Measurements from ENCODE around the gene NDUFB10. TPM values are rescaled to one million over a fixed set of nuclear protein-coding genes. Genes with fewer than 3 reads are reported as not detected.
A peak's percentile ranks its signal among the peaks of the same experiment; 100 is the strongest.

The NDUFB10 gene
- total and polyA plus RNA-seq, 9 donors: 95.4 to 162 (median 132) TPM

DNA sequence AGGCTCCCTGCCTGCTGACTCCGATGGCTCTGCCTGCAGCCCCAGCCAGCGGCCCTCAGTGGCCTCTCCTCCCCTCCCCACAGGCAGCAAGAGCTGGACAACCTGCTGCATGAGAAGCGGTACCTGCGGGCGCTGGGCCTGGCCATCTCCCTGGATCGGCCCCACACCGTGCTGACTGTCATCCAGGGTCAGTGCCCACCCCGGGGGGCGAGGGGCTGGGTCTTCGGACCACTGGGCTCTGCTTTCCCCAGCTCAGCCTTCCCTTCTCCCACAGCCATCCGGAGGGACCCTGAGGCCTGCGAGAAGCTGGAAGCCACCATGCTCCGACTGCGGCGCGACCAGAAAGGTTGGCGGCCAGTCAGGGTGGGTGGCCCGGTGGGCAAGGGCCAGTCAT, 18.5 kb downstream of the NDUFB10 start:
- no peak for DNase-seq
- no peak overlapping the region for H3K27ac ChIP-seq (ENCODE audit: low read length)
- no peaks in the 10 kb centered on the region for H3K9me3 ChIP-seq (replicated peaks; ENCODE audit: control insufficient read depth, low read depth, low read length)
- peaks cover 43% of the 10 kb centered on the region for H3K4me1 ChIP-seq (ENCODE audit: control insufficient read depth, insufficient read depth, low read length)
- peaks cover 50% of the 10 kb centered on the region for H3K36me3 ChIP-seq (ENCODE audit: control insufficient read depth, insufficient read depth, low read length)
- H3K4me3 ChIP-seq (ENCODE audit: low read length): no peak overlapping the region
- WGBS (ENCODE audit: insufficient coverage): 94% methylated on average over 16 of the region's 18 CpGs
- peaks cover 56% of the 10 kb centered on the region for H3K27me3 ChIP-seq (ENCODE audit: control insufficient read depth, insufficient read depth, low read length)

GRCh38 chr16:1978476-1979120, 19.3 kb downstream of the NDUFB10 start:
- DNase-seq: no peak
- Histone ChIP-seq H3K36me3 (ENCODE audit: control insufficient read depth, insufficient read depth, low read length) (peaks cover 50% of the 10 kb centered on the region), H3K4me3 (ENCODE audit: low read length) (no peak overlapping the region), H3K4me1 (ENCODE audit: control insufficient read depth, insufficient read depth, low read length) (peaks cover 45% of the 10 kb centered on the region), H3K27me3 (ENCODE audit: control insufficient read depth, insufficient read depth, low read length) (peaks cover 60% of the 10 kb centered on the region), H3K27ac (ENCODE audit: low read length) (no peak overlapping the region), H3K9me3 (replicated peaks; ENCODE audit: control insufficient read depth, low read depth, low read length) (no peaks in the 10 kb centered on the region)
- WGBS (ENCODE audit: insufficient coverage): 68% methylated on average over 36 of the region's 37 CpGs

DNA sequence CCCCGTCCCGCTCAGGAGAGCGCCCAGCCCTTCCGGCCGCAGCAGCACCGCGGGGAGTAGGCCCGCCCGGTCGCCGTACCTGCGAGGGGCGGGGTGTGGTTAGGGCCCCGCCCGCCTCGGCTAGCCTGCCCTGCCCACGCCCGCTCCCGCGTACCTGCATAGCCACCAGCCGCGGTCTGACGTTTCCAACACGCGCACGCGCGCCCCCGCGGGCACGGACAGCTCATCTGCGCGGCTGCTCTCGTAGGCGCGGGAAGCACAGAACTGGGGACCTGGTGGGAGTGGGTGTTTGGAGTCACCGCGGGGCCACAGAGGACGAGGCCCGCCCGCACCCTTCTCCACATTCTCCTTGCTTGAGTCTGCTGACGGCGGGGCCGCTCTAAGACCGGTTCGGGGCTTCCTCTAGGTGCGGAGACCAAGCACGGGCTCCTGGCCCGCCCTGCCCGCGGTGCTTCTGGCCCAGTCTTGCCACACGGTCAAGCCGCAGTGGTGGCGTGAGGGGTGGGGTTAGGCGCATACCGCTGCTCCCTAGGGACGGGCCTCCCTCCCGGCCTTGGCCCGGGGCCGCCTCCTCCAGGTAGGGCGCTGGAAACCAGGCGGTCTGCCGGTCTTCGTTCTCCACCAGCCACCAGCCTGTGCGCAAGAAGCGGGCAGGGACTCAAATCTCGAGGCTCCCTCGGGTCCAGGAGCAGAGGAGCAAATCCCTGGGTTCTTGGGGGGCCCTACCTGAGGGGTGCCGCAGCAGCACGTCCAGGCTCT, 20.1 kb downstream of the NDUFB10 start:
- H3K4me1 ChIP-seq (ENCODE audit: control insufficient read depth, insufficient read depth, low read length): peaks cover 46% of the 10 kb centered on the region
- H3K4me3 ChIP-seq (ENCODE audit: low read length): no peak overlapping the region
- 15% methylated on average over 46 of the region's 70 CpGs for WGBS (ENCODE audit: insufficient coverage)
- no peak overlapping the region for H3K27ac ChIP-seq (ENCODE audit: low read length)
- peaks cover 45% of the 10 kb centered on the region for H3K36me3 ChIP-seq (ENCODE audit: control insufficient read depth, insufficient read depth, low read length)
- H3K9me3 ChIP-seq (replicated peaks; ENCODE audit: control insufficient read depth, low read depth, low read length): no peaks in the 10 kb centered on the region
- DNase-seq: no peak
- H3K27me3 ChIP-seq (ENCODE audit: control insufficient read depth, insufficient read depth, low read length): peaks cover 60% of the 10 kb centered on the region

DNA sequence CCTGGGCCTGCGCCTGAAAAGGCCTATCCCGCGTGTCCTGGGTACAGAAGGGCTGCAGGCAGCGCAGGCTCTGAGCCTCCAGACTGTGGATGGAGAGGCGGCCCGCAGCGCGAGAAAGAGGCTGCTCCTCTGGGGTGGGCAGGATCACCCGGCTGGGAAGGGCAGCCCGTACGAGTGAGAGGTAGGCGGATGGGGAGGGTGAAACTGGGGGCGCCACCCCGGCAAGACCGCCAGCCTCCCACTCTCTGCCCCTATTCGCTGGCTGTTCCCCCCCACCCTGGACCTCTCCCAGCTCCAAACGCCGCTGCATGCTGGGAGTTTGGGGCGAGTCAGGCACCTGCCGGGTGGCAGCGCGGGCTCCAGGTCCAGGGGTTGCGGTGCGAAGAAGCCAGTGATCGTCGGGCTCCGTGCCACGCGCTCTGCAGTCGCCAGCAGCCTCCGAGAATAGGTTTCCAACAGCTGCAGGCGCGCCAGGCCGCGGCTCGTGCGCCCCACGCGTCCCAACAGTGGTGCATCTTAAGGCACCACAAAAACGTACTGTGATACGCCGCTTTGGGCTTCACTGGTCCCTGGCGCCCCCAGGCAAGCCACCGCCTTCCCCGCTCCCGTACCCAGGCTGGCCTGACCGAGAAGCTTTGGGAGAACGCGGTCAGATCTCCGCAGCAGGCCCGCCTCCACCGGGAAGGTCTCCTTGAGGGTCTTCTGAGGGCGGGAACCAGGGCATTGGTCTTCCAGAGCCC, 20.9 kb downstream of the NDUFB10 start:
- H3K36me3 ChIP-seq (ENCODE audit: control insufficient read depth, insufficient read depth, low read length): peaks cover 41% of the 10 kb centered on the region
- no peak overlapping the region for H3K27ac ChIP-seq (ENCODE audit: low read length)
- WGBS (ENCODE audit: insufficient coverage): 4% methylated on average over 47 of the region's 53 CpGs
- peaks cover 60% of the 10 kb centered on the region for H3K27me3 ChIP-seq (ENCODE audit: control insufficient read depth, insufficient read depth, low read length)
- peaks cover 54% of the 10 kb centered on the region for H3K4me1 ChIP-seq (ENCODE audit: control insufficient read depth, insufficient read depth, low read length)
- H3K4me3 ChIP-seq (ENCODE audit: low read length): no peak overlapping the region
- H3K9me3 ChIP-seq (replicated peaks; ENCODE audit: control insufficient read depth, low read depth, low read length): no peaks in the 10 kb centered on the region
- peak; percentile 56 for DNase-seq

GRCh38 chr16:1980770-1981087, 21.4 kb downstream of the NDUFB10 start:
- no peak for DNase-seq
- H3K36me3 ChIP-seq (ENCODE audit: control insufficient read depth, insufficient read depth, low read length): peaks cover 41% of the 10 kb centered on the region
- H3K9me3 ChIP-seq (replicated peaks; ENCODE audit: control insufficient read depth, low read depth, low read length): no peaks in the 10 kb centered on the region
- no peak overlapping the region for H3K4me3 ChIP-seq (ENCODE audit: low read length)
- no peak overlapping the region for H3K27ac ChIP-seq (ENCODE audit: low read length)
- H3K27me3 ChIP-seq (ENCODE audit: control insufficient read depth, insufficient read depth, low read length): peaks cover 60% of the 10 kb centered on the region
- H3K4me1 ChIP-seq (ENCODE audit: control insufficient read depth, insufficient read depth, low read length): peaks cover 56% of the 10 kb centered on the region
- 21% methylated on average over 16 of the region's 16 CpGs for WGBS (ENCODE audit: insufficient coverage)

DNA sequence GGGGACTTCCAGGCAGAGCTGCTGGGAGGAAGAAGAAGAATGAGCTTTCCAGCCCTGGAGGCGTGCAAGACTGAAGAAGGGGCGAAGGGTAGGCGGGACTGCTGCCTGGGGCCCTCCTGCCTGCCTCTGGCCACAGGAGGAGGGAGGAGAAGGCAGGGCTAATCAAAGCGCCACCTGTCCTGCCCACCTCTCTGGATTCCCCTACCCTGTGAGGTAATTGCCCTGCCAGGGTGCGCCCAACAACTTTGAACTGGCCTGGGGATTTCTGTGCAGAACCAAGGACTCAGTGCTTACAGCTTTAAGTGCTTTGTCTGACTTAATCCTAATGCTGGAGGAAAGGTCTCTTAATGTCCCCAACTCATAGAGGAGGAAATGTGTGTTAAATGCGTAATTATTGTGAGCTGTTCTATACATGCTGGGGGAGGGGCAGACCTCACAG, 22.1 kb downstream of the NDUFB10 start, which contains the start of gene NOXO1:
Gene NOXO1, minus strand, starts transcription at position 72 of the 439 bp plus-strand sequence. CDS start 290 bp downstream, outside the sequence.
- no peak for DNase-seq
- Histone ChIP-seq H3K27me3 (ENCODE audit: control insufficient read depth, insufficient read depth, low read length) (peaks cover 60% of the 10 kb centered on the region), H3K4me1 (ENCODE audit: control insufficient read depth, insufficient read depth, low read length) (peaks cover 56% of the 10 kb centered on the region), H3K27ac (ENCODE audit: low read length) (peak within 1 kb of the TSS; percentile 47), H3K4me3 (ENCODE audit: low read length) (no peak within 1 kb of the TSS), H3K9me3 (replicated peaks; ENCODE audit: control insufficient read depth, low read depth, low read length) (no peaks in the 10 kb centered on the region), H3K36me3 (ENCODE audit: control insufficient read depth, insufficient read depth, low read length) (peaks cover 41% of the 10 kb centered on the region)
- 22% methylated on average over 5 of the region's 6 CpGs for WGBS (ENCODE audit: insufficient coverage)

- Histone ChIP-seq H3K27ac (ENCODE audit: low read length) (peak overlapping the region; percentile 47), H3K4me1 (ENCODE audit: control insufficient read depth, insufficient read depth, low read length) (peaks cover 56% of the 10 kb centered on the region)
- peak; percentile 77 for DNase-seq
These were observed 22.7 kb downstream of the NDUFB10 start for GRCh38 chr16:1982013-1982433.

GRCh38 chr16:1982991-1983543, 23.7 kb downstream of the NDUFB10 start:
- peak overlapping the region; percentile 58 for H3K4me3 ChIP-seq (ENCODE audit: low read length)
- DNase-seq: no peak
- H3K36me3 ChIP-seq (ENCODE audit: control insufficient read depth, insufficient read depth, low read length): peaks cover 34% of the 10 kb centered on the region
- H3K27ac ChIP-seq (ENCODE audit: low read length): peak overlapping the region; percentile 24
- WGBS (ENCODE audit: insufficient coverage): 16% methylated on average over 16 of the region's 19 CpGs
- no peaks in the 10 kb centered on the region for H3K9me3 ChIP-seq (replicated peaks; ENCODE audit: control insufficient read depth, low read depth, low read length)
- peaks cover 63% of the 10 kb centered on the region for H3K27me3 ChIP-seq (ENCODE audit: control insufficient read depth, insufficient read depth, low read length)
- H3K4me1 ChIP-seq (ENCODE audit: control insufficient read depth, insufficient read depth, low read length): peaks cover 56% of the 10 kb centered on the region

More at GRCh38 chr16:1982013-1982433, 22.7 kb downstream of the NDUFB10 start:
- 66% methylated on average over 4 of the region's 5 CpGs for WGBS (ENCODE audit: insufficient coverage)
- H3K9me3 ChIP-seq (replicated peaks; ENCODE audit: control insufficient read depth, low read depth, low read length): no peaks in the 10 kb centered on the region
- H3K4me3 ChIP-seq (ENCODE audit: low read length): no peak overlapping the region
- peaks cover 61% of the 10 kb centered on the region for H3K27me3 ChIP-seq (ENCODE audit: control insufficient read depth, insufficient read depth, low read length)
- peaks cover 41% of the 10 kb centered on the region for H3K36me3 ChIP-seq (ENCODE audit: control insufficient read depth, insufficient read depth, low read length)

DNA sequence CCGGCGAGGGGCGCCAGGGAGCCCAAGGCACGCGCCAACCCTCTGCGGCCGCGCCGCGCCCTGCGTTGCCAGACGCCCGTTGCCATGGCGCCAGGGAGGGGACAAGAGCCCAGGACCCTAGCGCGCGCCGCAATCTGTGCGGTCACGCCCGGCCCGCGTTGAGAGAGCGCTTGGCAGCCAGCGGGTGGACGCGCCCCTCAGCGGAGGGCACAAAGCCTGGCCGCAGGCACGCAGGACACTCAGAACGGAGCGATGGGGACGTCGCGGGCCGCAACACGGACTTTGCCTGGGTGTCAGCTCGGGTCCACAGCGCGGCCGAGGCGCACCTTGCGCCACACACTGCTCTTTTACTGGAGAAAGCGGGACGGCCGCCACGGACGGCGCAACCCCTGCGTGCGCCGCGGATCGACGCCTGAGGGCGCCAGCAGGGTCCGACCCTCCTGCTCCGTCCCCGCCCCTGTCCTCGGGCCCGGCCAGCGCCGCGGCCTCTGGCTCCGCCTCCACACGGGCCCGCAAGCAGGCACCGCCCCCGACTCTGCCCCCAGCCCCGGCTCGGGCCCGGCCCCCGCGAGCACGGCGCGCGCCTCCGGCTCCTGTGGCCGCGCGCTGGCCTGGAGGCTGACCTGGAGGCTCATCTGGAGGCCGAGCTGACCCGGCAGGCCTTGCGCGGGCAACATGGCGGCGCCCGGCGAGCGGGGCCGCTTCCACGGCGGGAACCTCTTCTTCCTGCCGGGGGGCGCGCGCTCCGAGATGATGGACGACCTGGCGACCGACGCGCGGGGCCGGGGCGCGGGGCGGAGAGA, 24.4 kb downstream of the NDUFB10 start, which contains the start of gene GFER:
Gene GFER, plus strand, starts transcription at position 650 of the 803 bp plus-strand sequence. Its CDS starts 26 bp downstream, at position 676.
- Histone ChIP-seq H3K36me3 (ENCODE audit: control insufficient read depth, insufficient read depth, low read length) (peaks cover 27% of the 10 kb centered on the region), H3K9me3 (replicated peaks; ENCODE audit: control insufficient read depth, low read depth, low read length) (no peaks in the 10 kb centered on the region), H3K4me3 (ENCODE audit: low read length) (peak within 1 kb of the TSS; percentile 64), H3K27ac (ENCODE audit: low read length) (peak within 1 kb of the TSS; percentile 79), H3K27me3 (ENCODE audit: control insufficient read depth, insufficient read depth, low read length) (peaks cover 64% of the 10 kb centered on the region), H3K4me1 (ENCODE audit: control insufficient read depth, insufficient read depth, low read length) (peaks cover 56% of the 10 kb centered on the region)
- under 1% methylated on average over 101 of the region's 109 CpGs for WGBS (ENCODE audit: insufficient coverage)
- DNase-seq: peak; percentile 97

Measured in muscle of leg (tissue), 11 donors.